ENCODE data around the gene TPI1. TPM values are rescaled to one million over a fixed set of nuclear protein-coding genes. Genes with fewer than 3 reads are reported as not detected.
A peak's percentile ranks its signal among the peaks of the same experiment; 100 is the strongest.

Gene TPI1
- polyA plus RNA-seq, 1 of the 3 experiments (the other 2 are of a cell fraction) = 1,175 TPM

DNA sequence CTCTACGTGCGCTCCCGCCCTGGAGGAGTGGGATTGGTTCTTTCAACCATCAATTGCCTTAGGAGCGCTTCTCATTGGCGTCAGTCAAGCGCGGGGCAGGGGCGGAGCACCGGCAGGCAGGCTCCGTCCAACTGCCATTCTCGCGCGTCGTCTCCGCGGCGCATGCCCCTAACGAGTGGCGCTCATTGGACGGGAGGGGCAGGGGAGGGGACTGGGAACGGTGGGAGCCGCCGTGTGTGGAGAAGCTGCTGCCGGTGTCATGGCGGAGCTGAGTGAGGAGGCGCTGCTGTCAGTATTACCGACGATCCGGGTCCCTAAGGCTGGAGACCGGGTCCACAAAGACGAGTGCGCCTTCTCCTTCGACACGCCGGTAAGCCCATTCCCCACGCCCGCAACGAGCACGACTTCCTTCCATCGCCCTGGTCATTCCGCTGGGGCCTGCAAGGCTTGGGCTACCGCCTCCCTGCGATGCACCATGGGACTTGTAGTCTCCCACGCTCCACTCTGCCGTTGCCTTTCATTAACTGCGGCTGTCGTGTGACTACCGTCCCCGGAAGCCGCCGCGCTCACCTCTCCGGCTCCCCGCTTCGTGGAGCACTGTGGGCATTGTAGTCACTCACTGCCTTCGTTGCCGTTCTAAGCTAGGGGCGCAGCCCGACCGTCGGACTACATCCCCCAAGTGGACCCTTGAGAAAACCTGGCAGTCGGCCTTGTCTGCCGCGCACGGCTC, 15.2 kb upstream of the TPI1 start, which contains the start of gene USP5 (continued):
- TF ChIP-seq, protein P1, sequence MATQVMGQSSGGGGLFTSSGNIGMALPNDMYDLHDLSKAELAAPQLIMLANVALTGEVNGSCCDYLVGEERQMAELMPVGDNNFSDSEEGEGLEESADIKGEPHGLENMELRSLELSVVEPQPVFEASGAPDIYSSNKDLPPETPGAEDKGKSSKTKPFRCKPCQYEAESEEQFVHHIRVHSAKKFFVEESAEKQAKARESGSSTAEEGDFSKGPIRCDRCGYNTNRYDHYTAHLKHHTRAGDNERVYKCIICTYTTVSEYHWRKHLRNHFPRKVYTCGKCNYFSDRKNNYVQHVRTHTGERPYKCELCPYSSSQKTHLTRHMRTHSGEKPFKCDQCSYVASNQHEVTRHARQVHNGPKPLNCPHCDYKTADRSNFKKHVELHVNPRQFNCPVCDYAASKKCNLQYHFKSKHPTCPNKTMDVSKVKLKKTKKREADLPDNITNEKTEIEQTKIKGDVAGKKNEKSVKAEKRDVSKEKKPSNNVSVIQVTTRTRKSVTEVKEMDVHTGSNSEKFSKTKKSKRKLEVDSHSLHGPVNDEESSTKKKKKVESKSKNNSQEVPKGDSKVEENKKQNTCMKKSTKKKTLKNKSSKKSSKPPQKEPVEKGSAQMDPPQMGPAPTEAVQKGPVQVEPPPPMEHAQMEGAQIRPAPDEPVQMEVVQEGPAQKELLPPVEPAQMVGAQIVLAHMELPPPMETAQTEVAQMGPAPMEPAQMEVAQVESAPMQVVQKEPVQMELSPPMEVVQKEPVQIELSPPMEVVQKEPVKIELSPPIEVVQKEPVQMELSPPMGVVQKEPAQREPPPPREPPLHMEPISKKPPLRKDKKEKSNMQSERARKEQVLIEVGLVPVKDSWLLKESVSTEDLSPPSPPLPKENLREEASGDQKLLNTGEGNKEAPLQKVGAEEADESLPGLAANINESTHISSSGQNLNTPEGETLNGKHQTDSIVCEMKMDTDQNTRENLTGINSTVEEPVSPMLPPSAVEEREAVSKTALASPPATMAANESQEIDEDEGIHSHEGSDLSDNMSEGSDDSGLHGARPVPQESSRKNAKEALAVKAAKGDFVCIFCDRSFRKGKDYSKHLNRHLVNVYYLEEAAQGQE (IDR thresholded peaks at IDR 0.05; ENCODE audit: low read depth, low read length) = no peak
- TF ChIP-seq RAD21 (IDR thresholded peaks at IDR 0.05; ENCODE audit: low read length) (no peak), FOSL2 (IDR thresholded peaks at IDR 0.05; ENCODE audit: borderline replicate concordance, low read depth) (no peak), SIN3A (IDR thresholded peaks at IDR 0.05; ENCODE audit: borderline replicate concordance, low read depth, low read length) (peak; percentile 19; the same call in 1 of the 2 replicates), TCF12 (IDR thresholded peaks at IDR 0.05) (peak; percentile 45; the same call in 1 of the 2 replicates)
- TF ChIP-seq, protein P2, sequence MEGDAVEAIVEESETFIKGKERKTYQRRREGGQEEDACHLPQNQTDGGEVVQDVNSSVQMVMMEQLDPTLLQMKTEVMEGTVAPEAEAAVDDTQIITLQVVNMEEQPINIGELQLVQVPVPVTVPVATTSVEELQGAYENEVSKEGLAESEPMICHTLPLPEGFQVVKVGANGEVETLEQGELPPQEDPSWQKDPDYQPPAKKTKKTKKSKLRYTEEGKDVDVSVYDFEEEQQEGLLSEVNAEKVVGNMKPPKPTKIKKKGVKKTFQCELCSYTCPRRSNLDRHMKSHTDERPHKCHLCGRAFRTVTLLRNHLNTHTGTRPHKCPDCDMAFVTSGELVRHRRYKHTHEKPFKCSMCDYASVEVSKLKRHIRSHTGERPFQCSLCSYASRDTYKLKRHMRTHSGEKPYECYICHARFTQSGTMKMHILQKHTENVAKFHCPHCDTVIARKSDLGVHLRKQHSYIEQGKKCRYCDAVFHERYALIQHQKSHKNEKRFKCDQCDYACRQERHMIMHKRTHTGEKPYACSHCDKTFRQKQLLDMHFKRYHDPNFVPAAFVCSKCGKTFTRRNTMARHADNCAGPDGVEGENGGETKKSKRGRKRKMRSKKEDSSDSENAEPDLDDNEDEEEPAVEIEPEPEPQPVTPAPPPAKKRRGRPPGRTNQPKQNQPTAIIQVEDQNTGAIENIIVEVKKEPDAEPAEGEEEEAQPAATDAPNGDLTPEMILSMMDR (IDR thresholded peaks at IDR 0.05) = 0 out of 2 replicates have a peak, but pooled peaks have one; percentile 7
- TF ChIP-seq, protein P3, sequence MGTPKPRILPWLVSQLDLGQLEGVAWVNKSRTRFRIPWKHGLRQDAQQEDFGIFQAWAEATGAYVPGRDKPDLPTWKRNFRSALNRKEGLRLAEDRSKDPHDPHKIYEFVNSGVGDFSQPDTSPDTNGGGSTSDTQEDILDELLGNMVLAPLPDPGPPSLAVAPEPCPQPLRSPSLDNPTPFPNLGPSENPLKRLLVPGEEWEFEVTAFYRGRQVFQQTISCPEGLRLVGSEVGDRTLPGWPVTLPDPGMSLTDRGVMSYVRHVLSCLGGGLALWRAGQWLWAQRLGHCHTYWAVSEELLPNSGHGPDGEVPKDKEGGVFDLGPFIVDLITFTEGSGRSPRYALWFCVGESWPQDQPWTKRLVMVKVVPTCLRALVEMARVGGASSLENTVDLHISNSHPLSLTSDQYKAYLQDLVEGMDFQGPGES (IDR thresholded peaks at IDR 0.05; ENCODE audit: low read depth, low read length) = peak; percentile 76
- TF ChIP-seq, protein P4, sequence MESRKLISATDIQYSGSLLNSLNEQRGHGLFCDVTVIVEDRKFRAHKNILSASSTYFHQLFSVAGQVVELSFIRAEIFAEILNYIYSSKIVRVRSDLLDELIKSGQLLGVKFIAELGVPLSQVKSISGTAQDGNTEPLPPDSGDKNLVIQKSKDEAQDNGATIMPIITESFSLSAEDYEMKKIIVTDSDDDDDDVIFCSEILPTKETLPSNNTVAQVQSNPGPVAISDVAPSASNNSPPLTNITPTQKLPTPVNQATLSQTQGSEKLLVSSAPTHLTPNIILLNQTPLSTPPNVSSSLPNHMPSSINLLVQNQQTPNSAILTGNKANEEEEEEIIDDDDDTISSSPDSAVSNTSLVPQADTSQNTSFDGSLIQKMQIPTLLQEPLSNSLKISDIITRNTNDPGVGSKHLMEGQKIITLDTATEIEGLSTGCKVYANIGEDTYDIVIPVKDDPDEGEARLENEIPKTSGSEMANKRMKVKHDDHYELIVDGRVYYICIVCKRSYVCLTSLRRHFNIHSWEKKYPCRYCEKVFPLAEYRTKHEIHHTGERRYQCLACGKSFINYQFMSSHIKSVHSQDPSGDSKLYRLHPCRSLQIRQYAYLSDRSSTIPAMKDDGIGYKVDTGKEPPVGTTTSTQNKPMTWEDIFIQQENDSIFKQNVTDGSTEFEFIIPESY (IDR thresholded peaks at IDR 0.05; ENCODE audit: borderline replicate concordance, low read depth) = peak; percentile 76; the same call in 1 of the 2 replicates

Data from SK-N-SH (cell line).